ENCODE measurements around the gene DNAH8. TPM values are rescaled to one million over a fixed set of nuclear protein-coding genes. Genes with fewer than 3 reads are reported as not detected.

The DNAH8 gene
- total and polyA plus RNA-seq, 2 donors (not counting 3 experiments of a cell fraction or from before 2014, with no cell fraction given), result 0.29 to 0.61 TPM

DNA sequence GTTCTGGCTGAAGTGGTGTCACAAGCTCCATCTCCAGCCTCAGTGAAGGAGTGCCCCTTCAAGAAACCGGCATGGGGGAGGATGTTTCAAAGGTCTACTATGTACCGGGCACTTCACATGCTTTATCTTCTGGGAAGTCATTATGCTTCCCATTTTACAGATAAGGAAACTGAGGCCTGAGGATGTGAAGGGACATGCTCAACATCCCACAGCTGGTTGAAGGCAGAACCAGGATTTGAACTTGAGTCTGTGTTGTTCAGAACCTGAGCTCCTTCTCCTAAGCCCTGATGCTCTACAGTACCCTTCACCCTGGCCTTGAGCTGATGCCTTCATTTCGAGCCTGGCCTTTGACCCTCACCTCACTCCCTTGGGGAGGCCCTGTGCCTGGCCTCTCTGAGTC lies 346.5 kb downstream of the DNAH8 start:
- ChIA-PET CTCF (interaction anchor here (2.0 kb wide), 1 partner anchor 11 kb away, joined by 6 read pairs; no protein-coding TSS in a partner anchor), POLR2A (no interaction called here)
- no peak for TF ChIP-seq POLR2A (IDR thresholded peaks at IDR 0.05; ENCODE audit: low read depth, low read length)
- no peak for TF ChIP-seq GATA2 (IDR thresholded peaks at IDR 0.05; ENCODE audit: insufficient read depth, insufficient read length, low read depth, low read length)
- TF ChIP-seq POLR2AphosphoS5 (IDR thresholded peaks at IDR 0.05; ENCODE audit: insufficient read depth, low read depth, low read length), result no peak
- TF ChIP-seq JUN (IDR thresholded peaks at IDR 0.05; ENCODE audit: borderline replicate concordance, insufficient read depth, insufficient read length, low read depth), result no peak
- no peak for TF ChIP-seq FOS (IDR thresholded peaks at IDR 0.05; ENCODE audit: borderline replicate concordance, insufficient read depth, low read length)
- no peak for TF ChIP-seq EZH2 (IDR thresholded peaks at IDR 0.05; ENCODE audit: borderline replicate concordance, low read depth, low read length, severe bottlenecking)
- TF ChIP-seq MYC (IDR thresholded peaks at IDR 0.05; ENCODE audit: low read depth, low read length), result no peak
- TF ChIP-seq, protein P1, sequence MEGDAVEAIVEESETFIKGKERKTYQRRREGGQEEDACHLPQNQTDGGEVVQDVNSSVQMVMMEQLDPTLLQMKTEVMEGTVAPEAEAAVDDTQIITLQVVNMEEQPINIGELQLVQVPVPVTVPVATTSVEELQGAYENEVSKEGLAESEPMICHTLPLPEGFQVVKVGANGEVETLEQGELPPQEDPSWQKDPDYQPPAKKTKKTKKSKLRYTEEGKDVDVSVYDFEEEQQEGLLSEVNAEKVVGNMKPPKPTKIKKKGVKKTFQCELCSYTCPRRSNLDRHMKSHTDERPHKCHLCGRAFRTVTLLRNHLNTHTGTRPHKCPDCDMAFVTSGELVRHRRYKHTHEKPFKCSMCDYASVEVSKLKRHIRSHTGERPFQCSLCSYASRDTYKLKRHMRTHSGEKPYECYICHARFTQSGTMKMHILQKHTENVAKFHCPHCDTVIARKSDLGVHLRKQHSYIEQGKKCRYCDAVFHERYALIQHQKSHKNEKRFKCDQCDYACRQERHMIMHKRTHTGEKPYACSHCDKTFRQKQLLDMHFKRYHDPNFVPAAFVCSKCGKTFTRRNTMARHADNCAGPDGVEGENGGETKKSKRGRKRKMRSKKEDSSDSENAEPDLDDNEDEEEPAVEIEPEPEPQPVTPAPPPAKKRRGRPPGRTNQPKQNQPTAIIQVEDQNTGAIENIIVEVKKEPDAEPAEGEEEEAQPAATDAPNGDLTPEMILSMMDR (IDR thresholded peaks at IDR 0.05; ENCODE audit: extremely low read depth in 1 of 2, insufficient read depth in 1 of 2, low read depth in 1 of 2, low read length in 2 of 2), result no peak
- TF ChIP-seq, protein P2, sequence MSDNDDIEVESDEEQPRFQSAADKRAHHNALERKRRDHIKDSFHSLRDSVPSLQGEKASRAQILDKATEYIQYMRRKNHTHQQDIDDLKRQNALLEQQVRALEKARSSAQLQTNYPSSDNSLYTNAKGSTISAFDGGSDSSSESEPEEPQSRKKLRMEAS (IDR thresholded peaks at IDR 0.05; ENCODE audit: insufficient read depth, insufficient read length), result no peak
- DNase-seq (ENCODE audit: low read depth, low spot score) (no peak), FAIRE-seq (no peak)
- intact Hi-C loops (cut with micrococcal nuclease), result no loop called here
- no peaks in the 10 kb centered on the region for H3K9me1 ChIP-seq (replicated peaks; ENCODE audit: control insufficient read depth, extremely low read depth, insufficient read depth, low read length)
- H2AFZ ChIP-seq (ENCODE audit: low read depth, low read length), result no peak overlapping the region
- no peak overlapping the region for H3K27ac ChIP-seq (ENCODE audit: insufficient read depth, low read depth, low read length)
- no peak overlapping the region for H3K9ac ChIP-seq (replicated peaks; ENCODE audit: extremely low read depth, insufficient read depth, low read length)
- no peak overlapping the region for H3K4me3 ChIP-seq (replicated peaks in 1 of 3; ENCODE audit: insufficient read depth in 1 of 3, low read depth in 1 of 3, low read length in 3 of 3)
- no peaks in the 10 kb centered on the region for H3K79me2 ChIP-seq (ENCODE audit: control insufficient read depth, insufficient read depth, low read length)
- no peak overlapping the region for H3K4me2 ChIP-seq (ENCODE audit: insufficient read depth, low read length)
- no peaks in the 10 kb centered on the region for H3K9me3 ChIP-seq (replicated peaks; ENCODE audit: control insufficient read depth, insufficient read depth, low read length)
- dilution Hi-C loops (cut with MboI; ENCODE audit: extremely low pct_ligation_motif_present, low sequenced_read_pairs), result no loop called here
- H3K36me3 ChIP-seq (ENCODE audit: control insufficient read depth in 2 of 2, extremely low read depth in 1 of 2, insufficient read depth in 2 of 2, low read length in 2 of 2), result no peaks in the 10 kb centered on the region
- no peaks in the 10 kb centered on the region for H3K4me1 ChIP-seq (ENCODE audit: control insufficient read depth, extremely low read depth, insufficient read depth, low read length)
- peaks cover 0 to 4% of the 10 kb centered on the region in 2 experiments for H3K27me3 ChIP-seq (ENCODE audit: control insufficient read depth in 2 of 2, insufficient read depth in 2 of 2, low read length in 2 of 2)
- BruUV-seq (replicated peaks), result no TSS peak
- no peaks in the 10 kb centered on the region for H4K20me1 ChIP-seq (replicated peaks; ENCODE audit: control insufficient read depth, extremely low read depth, insufficient read depth, low read length)
